ENCODE results near the gene MAP7D1.

The MAP7D1 gene

DNA sequence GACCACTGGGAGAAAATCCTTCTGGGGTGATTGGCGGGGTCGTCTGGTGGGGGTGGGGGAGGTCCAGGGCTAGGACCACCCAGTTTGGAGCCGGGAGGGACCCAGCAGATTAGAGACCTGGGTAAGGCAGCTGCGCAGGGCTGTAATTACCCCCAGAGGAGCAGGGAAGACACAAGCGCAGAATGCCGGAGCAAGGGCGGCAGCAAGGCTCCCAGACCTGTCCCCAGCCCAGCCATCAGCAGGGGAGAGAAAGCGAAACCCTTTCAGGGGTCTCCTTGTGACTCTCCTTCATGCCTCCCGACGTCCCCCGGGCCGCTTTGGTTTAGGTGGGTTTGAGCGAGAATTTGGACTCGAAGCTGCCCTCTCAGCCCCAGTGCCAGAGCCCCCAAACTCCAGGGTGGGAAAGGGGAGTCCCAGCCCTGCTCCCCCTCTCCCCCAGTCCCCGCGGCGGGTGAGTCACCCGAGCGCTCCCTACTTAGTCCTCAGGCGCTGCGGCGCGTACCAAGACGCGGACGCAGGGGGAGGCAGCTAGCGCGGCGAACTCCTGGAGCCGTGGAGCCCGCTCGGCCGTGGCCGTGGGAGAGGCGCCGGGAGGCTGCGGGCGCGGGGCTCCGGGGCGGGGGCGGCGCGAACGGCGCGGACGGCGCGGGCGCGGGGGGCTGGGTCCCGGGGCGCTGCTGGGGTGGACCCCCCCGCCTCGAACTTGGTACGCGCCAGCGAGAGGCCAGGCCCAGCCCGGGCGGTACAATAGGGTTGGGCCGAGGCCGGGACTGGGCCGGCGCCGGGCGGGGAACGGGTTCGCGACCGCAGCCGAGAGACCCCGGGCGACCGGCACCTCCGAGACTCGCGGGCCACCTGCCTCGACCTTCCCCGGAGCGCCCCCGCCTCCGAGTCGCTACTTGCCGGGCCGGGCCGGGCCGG lies at the start of gene MAP7D1:
Gene MAP7D1, plus strand, starts transcription at position 753 of the 921 bp plus-strand sequence. CDS start 258 bp downstream, outside the sequence.
- peak; percentile 62 for DNase-seq (ENCODE audit: low read depth)

DNA sequence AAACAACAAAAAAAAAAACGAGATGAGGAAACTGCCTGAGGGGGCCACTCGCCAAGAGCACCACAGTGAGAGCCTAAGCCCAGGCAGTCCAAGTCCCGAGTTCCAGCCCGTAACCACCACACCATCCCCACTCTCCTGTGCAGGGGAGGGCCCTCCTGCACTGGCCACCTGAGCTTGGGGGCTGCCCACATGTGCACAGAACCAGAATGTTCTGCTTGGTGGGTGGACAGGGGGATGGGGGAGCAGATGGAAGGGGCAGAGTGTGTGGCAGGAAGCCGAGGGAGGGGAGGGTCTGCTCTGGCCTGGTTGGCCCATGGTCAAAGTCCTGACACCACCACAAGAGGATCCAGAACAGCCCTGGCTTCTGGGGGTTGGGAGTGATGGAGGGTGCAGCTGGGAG lies 49.7 kb upstream of the MAP7D1 start:
- no peak for DNase-seq (ENCODE audit: low read depth)

DNA sequence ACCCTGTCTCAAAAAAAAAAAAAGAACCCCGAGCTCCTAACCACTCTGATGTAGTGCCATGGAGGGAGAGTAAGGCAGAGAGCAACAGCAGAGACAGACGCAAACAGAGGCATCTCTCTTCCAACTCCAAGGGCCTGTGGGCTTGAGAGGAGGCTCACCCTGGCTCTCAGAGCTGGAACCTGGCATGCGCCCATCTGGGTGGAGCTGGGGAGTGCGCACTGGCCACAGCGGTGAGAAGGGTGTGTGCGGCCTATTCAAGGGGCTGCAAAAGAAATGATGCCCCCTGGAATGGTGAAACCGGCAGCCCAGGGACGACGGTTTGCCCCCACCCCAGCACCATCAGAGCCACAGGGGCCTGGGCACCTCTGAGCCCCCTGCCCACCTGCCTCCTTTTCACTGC lies 48.6 kb upstream of the MAP7D1 start:
- no peak for DNase-seq (ENCODE audit: low read depth)

DNA sequence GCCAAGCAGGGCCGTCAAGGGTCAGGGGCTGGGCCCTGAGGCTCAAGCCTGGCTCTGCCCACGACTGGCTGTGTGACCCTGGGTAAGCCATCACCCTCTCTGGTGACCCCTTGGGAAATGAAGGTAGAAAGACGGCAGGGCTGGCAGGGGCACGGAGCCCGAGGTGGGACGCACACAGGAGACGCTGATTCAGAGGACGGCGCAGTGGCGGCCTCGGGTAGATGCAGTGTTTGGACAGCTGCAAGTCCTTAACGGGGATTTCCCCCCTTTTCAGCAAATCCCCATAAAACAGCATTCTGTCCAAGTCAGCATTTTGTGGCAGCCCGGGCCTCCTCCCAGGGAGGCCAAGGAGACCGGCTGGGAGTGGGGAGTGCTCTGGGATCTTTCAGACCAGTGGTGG lies 47.6 kb upstream of the MAP7D1 start:
- no peak for DNase-seq (ENCODE audit: low read depth)

DNA sequence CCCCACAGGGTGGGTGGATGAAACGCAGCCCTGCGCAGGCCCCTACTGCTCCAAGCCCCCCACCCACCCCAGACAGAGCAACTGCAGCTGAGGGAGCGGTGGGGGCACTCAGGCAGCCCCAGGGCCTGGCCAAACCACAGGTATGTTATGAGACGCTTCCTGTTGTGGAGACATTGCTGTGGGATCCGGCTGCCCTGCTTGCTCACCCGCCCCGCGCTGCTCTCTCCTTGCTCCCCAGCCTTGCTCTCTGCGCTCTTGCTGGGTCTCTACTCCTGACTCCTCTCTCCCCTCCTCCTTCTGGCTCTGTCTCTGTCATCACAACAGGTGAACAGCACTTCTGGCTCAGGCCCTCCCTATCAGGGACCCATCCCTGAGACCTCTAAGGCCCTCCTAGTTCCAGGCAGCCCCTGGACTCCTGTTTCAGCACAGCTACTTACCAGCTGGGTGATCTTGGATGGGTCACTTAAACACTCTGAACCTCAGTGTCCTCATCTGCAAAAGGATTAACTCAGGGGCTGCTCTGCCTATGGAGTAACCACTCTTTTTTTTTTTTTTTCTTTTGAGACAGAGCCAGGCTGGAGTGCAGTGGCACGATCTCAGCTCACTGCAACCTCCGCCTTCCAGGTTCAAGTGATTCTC lies 46.8 kb upstream of the MAP7D1 start:
- DNase-seq (ENCODE audit: low read depth): no peak

DNA sequence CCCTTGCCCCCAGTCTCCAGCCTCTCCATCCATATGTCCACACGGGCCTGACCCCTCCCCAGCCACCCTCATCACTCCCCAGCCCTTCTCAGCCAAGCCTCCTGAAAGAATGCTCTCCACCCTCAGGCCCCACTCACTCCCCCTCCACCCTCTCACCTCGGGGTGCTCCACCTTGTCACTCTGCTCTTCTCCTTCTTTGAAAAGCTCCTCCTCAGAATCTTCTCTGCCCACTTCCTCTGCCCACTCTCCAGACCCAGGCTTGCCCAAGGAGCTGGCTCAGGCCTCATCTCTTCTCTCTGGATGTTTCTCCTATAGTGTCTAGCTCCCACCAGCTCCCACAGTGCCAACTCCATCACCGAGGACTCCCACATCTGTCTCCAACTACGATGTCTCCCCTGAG lies 44.8 kb upstream of the MAP7D1 start:
- DNase-seq (ENCODE audit: low read depth): no peak

DNA sequence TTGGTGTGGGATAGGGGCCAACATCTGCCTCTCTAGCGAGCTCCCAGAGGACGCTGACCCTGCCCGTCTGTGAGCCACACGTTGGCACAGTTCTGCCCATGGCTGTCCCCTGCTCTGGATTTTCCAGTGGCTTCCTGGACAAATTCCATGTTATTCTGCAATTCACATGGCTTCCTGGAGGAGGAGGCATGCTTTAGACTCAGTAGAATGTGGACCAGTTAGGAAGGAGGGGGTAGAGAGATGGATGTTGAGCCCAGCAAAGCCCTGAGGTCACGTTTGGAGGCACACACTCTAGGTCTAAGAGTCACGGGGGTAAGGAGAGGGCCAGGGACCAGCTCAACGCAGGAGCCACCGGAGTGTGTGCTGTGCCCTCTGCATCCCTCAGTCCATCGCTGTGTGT lies 43.1 kb upstream of the MAP7D1 start:
- no peak for DNase-seq (ENCODE audit: low read depth)

DNA sequence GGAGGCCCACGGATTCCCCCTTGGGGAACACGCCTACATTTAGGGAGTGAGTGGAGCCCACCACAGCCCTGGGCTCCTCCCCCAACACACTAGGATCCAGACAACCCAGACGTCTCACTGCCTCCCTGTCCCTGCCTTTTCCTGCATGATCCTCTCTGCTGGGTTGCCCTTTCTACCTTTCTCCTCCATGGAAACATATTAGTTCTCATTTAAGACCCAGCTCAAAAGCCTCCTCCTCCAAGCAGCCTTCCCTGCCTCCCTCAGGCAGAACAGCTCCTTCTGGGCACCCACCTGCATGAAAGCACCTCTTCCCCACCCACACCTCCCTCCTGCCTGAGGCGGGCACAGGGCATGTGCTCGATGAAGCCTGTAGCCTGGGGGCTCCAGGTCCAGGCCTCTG lies 41.6 kb upstream of the MAP7D1 start:
- DNase-seq (ENCODE audit: low read depth): no peak

DNA sequence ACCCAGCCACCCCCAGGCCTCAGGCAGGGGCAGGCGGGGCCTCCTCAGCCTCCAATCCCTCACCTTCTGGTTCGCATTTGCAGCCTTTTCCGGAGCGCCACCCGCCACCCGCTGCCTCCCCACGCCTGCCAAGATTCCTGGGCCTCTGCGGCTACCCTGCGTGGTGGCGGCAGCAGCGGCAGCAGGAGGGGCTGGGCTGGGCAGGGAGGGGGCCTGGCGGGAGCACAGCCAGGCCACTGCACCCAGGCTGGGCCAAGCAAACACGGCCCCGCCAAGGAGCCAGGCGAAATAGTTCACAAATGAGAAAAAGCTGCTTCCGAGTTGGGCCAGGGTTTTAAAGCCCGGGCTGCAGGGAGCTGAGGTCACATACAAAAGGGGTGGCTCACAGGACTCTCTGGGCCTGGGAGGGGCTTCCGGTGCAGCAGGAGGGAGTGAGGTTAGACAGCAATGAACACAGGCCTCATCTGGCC lies 40.7 kb upstream of the MAP7D1 start:
- no peak for DNase-seq (ENCODE audit: low read depth)

DNA sequence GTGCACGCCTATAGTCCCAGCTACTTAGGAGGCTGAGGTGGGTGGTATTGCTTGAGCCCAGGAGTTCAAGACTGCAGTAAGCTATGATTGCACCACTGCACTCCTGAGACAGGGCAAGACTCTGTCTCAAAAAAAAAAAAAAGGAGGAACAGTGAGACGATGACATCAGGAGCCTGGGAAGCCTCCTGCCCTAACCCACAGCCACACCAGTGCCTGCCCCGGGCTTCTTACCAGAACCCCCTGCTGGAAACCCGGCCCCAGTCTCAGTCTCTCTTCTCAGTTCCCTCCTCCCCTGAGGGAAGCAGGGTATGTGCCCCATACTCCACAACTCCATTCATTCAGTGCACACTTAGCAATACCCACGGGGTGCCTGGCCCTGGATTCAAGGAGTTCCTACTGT lies 40.0 kb upstream of the MAP7D1 start:
- DNase-seq (ENCODE audit: low read depth): no peak

DNA sequence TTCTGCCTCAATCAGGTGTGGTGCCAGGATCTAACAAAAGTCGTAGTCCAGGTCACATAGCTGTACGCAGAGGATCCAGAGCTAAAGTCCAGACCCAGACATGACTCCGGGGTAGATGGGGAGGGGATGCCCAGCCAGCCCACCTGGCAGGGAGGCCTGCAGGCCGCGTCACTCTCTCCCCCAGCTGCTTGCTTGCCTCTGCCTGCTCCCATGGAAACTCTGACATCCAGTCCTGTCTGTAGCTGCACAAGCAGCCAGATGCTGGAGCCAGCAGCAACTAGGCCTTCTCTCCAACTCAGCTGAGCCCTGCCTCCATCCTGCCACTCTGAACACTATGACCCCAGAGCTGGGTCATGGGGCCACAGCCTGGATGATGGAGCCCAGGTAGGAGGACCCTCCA lies 39.1 kb upstream of the MAP7D1 start:
- no peak for DNase-seq (ENCODE audit: low read depth)

DNA sequence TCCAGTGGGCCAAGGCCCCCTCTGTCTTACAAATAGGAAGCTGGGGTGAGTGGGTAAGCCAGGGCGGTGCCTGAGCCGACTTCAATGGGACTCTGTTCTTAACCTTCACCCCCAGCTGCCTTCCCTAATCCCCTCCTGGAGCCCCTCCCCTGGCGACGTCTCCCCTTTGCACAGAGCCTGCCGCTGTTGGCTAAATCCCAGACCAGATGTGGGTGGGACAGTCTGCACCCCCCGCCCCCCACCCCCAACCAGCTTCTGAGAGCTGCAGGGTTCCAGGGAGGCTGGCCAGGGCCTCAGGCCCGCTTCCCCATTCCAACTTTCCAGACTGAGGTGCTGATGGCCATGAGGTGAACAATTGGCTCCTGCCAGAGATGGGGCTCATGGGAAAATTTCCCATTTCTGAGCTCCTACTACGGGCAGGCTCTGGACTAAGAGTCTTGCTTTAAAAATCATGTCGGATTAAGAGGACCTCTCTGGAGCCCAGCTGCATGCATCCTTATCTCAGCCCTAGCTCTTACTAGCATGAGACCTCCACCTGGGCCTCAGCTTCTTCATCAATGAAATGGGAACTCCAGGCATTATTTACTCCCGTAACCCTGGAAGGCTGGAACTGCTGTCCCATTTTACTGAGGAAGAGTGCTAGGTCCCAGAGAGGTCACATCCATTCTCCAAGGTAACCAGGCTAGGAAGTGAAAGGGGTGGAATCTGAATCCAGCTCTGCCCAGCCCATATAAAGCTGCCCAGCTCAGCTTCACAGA lies 37.3 kb upstream of the MAP7D1 start:
- DNase-seq (ENCODE audit: low read depth): no peak

DNA sequence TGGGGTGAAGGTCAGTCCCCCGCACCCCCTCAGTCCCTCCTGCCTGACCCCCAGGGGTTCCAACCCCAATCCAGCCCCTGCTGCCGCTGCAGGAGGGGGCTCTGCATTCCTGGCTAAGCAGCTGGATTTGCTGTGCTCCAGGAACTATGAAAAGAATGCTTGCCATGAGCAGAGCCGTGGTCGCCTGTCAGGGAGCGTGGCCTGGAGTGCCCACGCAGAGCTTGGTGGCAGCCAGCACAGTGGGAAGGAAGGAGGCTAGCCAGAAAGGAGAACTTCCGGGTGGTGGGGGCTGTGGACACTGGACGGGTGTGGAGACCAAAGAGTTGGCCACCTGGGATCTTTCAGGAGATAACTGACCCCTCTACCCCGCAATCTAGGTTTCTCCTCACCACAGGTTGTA lies 36.5 kb upstream of the MAP7D1 start:
- no peak for DNase-seq (ENCODE audit: low read depth)

DNA sequence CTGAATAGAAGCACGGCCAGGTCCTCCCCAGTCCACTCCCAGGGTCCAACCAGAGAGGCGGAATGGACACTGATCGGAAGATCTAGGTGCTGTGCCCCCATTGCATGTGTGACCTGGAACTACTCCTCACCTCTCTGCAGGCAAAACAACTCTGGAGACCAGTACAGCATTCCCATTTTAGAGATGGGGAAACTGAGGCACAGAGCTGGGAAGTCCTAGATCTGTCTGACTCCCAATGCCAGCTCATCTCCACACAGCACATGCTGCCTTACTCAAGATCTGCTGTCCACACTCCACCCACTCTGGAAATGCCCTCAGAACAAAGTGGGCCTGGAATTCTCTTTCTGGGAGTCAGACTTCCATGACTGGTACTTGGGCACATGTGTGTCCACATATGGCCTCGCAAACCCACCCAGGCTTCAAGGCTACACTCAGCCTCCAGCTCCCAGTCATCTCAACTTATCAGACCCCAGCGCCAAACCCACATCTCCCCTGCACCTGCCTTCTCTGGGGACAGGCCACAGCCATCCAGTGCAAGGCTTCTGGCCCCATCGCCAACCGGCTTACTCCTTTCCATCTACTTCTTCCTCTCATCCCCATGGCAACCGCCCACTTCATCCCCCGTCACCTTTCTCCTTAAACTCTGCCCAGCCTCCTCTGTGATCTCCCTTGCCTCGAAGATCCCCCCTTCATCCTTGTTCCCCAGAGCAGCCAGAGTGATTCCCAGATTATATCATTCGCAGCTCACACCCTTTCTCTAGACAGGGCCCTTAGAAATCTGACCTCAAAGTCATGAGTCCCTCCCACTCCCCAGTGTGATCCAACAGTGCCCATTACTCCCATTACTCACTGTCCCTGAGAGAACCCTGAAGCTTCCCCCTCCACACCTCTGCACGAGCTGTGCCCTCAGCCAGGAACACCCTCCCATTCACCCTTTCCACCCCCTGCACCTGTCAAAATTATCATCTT lies 33.6 kb upstream of the MAP7D1 start:
- no peak for DNase-seq (ENCODE audit: low read depth)

DNA sequence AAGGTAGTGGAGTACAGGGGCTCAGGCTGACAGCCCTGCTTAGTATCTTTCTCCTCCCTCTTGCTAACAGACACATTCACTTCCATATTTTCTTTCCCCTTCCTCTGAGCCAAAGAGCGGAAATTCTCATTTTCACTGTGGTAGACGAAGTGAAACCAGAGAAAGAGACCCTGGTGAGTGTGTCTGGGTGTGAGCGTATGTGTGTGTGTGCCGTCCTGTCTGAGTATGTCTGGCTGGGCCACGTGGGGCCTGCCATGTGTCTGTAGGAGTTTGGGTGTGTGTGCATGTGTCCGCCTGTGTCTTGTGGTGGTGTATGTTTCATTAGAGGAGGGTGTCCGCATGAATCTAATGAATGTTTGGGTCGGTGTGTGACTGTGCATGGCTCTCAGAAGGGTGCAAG lies 32.6 kb upstream of the MAP7D1 start:
- DNase-seq (ENCODE audit: low read depth): no peak

DNA sequence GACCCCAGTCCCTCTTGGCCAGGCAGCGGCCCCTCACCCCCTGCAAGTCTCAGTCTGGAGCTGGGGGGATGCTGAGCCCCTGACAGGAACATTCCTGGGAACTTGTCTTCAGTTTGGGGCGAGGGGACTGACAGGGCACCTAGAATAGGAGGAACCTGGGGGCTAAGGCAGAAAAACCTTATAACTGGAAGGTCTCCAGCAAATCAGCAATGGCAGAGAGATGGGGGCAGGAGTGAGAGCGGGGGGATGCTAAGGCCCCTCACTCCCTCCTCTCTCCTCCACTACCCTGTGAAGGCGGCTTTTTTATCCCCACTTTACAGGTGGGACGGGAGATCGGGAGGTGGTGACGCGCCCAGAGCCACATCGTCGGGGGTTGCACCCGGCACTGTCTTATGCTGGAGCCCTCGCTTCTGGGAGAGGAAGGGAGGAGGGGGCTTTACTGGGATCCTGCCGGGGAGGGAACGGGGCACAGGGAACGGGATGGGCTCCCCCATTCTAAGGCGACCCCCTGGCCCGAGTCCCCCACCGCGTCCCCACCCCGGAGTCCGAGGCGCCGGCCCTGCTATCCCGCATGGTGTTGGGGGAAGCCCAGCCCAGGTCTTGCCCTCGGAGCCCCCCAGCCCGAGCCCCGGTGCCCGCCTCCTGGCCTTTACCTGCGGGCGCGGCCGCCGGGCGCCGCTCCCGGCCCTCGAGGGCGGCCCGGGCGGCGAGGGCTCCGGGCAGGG lies 31.4 kb upstream of the MAP7D1 start:
- DNase-seq (ENCODE audit: low read depth): no peak

DNA sequence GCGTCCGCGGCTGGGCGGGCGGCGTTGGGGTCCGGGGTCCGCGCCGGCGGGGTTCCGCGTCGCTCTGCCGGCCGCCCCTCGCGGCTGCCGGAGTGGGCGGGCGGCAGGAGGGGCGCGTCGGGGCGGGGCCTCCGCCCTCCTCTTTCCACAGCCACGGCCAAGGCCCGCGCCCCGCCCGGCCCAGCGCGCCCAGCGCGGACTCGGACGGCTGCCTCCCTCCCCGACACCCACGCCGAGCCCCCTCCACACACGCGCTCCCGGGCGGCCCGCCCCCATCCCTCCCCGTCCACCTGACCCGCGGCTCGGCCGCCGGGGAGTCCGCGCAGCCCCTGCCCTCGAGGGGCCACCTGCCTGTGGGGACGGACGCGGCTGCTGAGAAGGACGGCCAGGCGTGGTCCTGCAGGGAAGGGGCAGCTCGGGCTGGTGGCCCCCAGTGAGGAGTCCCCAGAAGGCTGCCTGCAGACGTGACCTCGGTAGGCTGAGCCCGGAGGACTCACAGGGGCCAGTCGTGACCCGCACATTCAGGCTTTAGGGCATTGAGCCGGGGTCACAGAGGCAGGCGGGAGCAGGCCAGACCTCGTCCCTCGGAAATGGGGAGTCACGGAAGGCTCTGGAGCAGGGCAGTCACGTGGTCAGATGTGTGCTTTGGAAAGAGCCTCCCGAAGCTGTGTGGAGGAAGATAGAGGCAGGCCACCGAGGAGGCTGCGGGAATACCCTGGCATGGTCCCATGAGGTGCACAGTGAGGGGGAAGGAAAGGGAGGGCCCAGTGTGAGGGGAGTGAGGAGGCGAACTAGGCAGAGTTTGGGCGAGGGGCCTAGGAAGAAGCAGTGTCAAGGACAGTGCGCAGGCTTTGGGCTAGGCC lies 30.6 kb upstream of the MAP7D1 start, which contains the start of gene COL8A2:
Gene COL8A2, minus strand, starts transcription at position 94 of the 863 bp plus-strand sequence. CDS start 24,980 bp downstream, outside the sequence.
- DNase-seq (ENCODE audit: low read depth): no peak

DNA sequence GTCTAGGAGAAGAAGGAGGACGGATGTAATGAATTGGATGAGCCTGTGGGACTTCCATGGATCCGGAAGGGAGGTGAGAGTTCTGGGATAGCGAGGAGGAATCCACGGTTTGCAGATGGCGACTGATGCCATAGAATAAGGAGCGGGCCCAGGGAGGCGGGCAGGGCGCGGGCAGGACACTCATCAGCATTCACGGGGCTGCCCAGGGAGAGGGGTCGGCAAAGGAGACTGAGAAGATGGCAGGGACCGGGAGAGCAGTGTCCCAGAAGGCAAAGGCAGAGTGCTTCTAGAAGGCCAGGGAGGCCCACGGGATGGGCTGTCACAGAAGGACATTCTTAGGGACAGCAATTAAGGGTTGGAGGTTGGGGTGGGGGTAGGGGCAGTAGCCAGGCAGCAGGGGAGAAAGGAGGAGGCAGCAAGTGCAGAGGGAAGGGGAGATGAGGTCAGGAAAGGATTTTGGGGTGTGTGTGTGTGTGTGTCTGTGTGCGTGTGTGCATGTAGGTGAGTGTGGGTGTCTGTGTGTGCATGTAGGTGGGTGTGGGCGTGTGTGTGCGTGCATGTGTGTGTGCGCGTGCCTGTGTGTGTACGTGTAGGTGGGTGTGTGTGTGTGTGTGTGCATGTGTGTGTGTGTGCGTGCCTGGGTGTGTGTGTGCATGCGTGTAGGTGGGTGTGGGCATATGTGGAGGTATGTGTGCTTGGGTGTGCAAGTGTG lies 29.8 kb upstream of the MAP7D1 start:
- no peak for DNase-seq (ENCODE audit: low read depth)
